ENCODE results near the gene SNX32.
"Not testable (repeated sequence)": the region's sequence is repeated elsewhere in the genome, so short reads cannot be mapped to it uniquely, and the experiment has no call there.

Gene SNX32

GRCh38 chr11:65886826-65887722 lies 53.3 kb downstream of the SNX32 start:
- no peak for DNase-seq (ENCODE audit: low spot score)

GRCh38 chr11:65887723-65888162 lies 54.0 kb downstream of the SNX32 start:
- DNase-seq (ENCODE audit: low spot score) = no peak

GRCh38 chr11:65888163-65888814 lies 54.5 kb downstream of the SNX32 start, which contains the start of gene FIBP:
TSS of gene FIBP (minus strand) at chr11:65888471. CDS start at chr11:65888418, 53 bp downstream.
- DNase-seq (ENCODE audit: low spot score) = peak; percentile 95

GRCh38 chr11:65890324-65891218 lies 56.8 kb downstream of the SNX32 start, which contains the start of gene CCDC85B:
TSS of gene CCDC85B (plus strand) at chr11:65890673. CDS start at chr11:65890784, 111 bp downstream.
- DNase-seq (ENCODE audit: low spot score) = peak; percentile 98

- DNase-seq (ENCODE audit: low spot score) = no peak
Observed at GRCh38 chr11:65891219-65892136, 57.7 kb downstream of the SNX32 start.

GRCh38 chr11:65892137-65892540 lies 58.4 kb downstream of the SNX32 start:
- DNase-seq (ENCODE audit: low spot score) = not testable (repeated sequence)

- DNase-seq (ENCODE audit: low spot score) = no peak
Observed at GRCh38 chr11:65892661-65893317, 59.0 kb downstream of the SNX32 start.

GRCh38 chr11:65894034-65894591 lies 60.4 kb downstream of the SNX32 start:
- DNase-seq (ENCODE audit: low spot score) = no peak

- DNase-seq (ENCODE audit: low spot score) = no peak
Observed at GRCh38 chr11:65895482-65895981, 61.8 kb downstream of the SNX32 start.

GRCh38 chr11:65896034-65896999 lies 62.6 kb downstream of the SNX32 start:
- no peak for DNase-seq (ENCODE audit: low spot score)

- no peak for DNase-seq (ENCODE audit: low spot score)
Observed at GRCh38 chr11:65897020-65897471, 63.3 kb downstream of the SNX32 start.

GRCh38 chr11:65898656-65899355 lies 65.0 kb downstream of the SNX32 start:
- DNase-seq (ENCODE audit: low spot score) = no peak

- DNase-seq (ENCODE audit: low spot score) = peak; percentile 61
Observed at GRCh38 chr11:65899356-65900124, 65.8 kb downstream of the SNX32 start.

- peak; percentile 95 for DNase-seq (ENCODE audit: low spot score)
Observed at GRCh38 chr11:65900125-65900898, 66.5 kb downstream of the SNX32 start, which contains the start of gene FOSL1. TSS of gene FOSL1 (minus strand) at chr11:65900388. CDS start at chr11:65900339, 49 bp downstream.

- no peak for DNase-seq (ENCODE audit: low spot score)
Observed at GRCh38 chr11:65900899-65901180, 67.1 kb downstream of the SNX32 start.

- DNase-seq (ENCODE audit: low spot score) = no peak
Observed at GRCh38 chr11:65903068-65903481, 69.3 kb downstream of the SNX32 start.
